Naive thymus-derived CD8-positive, alpha-beta T cell (primary cell): ENCODE data around the gene ZNF37A. TPM values are rescaled to one million over a fixed set of nuclear protein-coding genes. Genes with fewer than 3 reads are reported as not detected.
"Not testable (repeated sequence)": the region's sequence is repeated elsewhere in the genome, so short reads cannot be mapped to it uniquely, and the experiment has no call there.

Experiments
- ATAC-seq, 2 donors: fragments of 150-1000 bp; cut with Tn5 transposase in 1 of 2; sonication (Bioruptor Pico), chemical (Tn5 transposase) in 1 of 2; 1 replicate in 1 of 2; 2 replicates in 1 of 2; pipeline ENCODE4 v1.10.0; 2021; ENCODE audit warnings: mild to moderate bottlenecking in 2 of 2, moderate library complexity in 2 of 2
- POLR2A ChIA-PET: fragments of 350-600 bp; sonication (Branson Sonifier 250); formaldehyde crosslinking; loops from one replicate; lab custom pipeline; 2021; ENCODE audit warnings: antibody characterized with exemption; lab: Charles Lee
- DNase-seq, 10 donors: peaks; one replicate each; pipeline versions ENCODE4 v3.0.0 to v3.0.0-alpha.2; 2020 to 2022
- H3K27ac Mint-ChIP-seq, 10 donors: one replicate each; pipeline ENCODE4 v1.8.0; 2020 to 2022; ENCODE audit warnings: mild to moderate bottlenecking in 10 of 10, mixed read lengths in 10 of 10, moderate library complexity in 4 of 10, inconsistent platforms in 1 of 10
- H3K27me3 Mint-ChIP-seq, 5 donors: one replicate each; pipeline ENCODE4 v1.8.0; 2021 to 2022; ENCODE audit warnings: mixed read lengths in 5 of 5
- H3K36me3 Mint-ChIP-seq, 3 donors: one replicate each; pipeline ENCODE4 v1.8.0; 2020 to 2022; ENCODE audit warnings: mixed read lengths in 3 of 3, mild to moderate bottlenecking in 2 of 3, inconsistent platforms in 1 of 3
- H3K4me1 Mint-ChIP-seq, 4 donors: one replicate each; pipeline ENCODE4 v1.8.0; 2021 to 2022; ENCODE audit warnings: mixed read lengths in 4 of 4
- H3K4me3 Mint-ChIP-seq, 10 donors: one replicate each; pipeline ENCODE4 v1.8.0; 2020 to 2022; ENCODE audit warnings: mild to moderate bottlenecking in 10 of 10, mixed read lengths in 10 of 10, moderate library complexity in 6 of 10, inconsistent platforms in 1 of 10
- H3K9me3 Mint-ChIP-seq, 9 donors: one replicate each; pipeline ENCODE4 v1.8.0; 2020 to 2022; ENCODE audit warnings: mixed read lengths in 9 of 9, mild to moderate bottlenecking in 3 of 9, inconsistent platforms in 1 of 9, moderate library complexity in 1 of 9
- polyA plus RNA-seq, 3 donors: library from polyadenylated mRNA; unstranded; fragments of 300-500 nt; fragmentation: Illumina TruSeq; gene quantifications; one replicate each; pipeline ENCODE4 v1.2.3, GENCODE V29; 2021
- total RNA-seq, 8 experiments: library from RNA in 2 of 8; stranded (reverse) in 2 of 8; gene quantifications; one replicate each; pipeline ENCODE4 v1.2.3 and lab custom pipeline; 2021 to 2026

ZNF37A gene
- 10 to 100 TPM; 28.0 to 28.2 TPM for total RNA-seq
- polyA plus RNA-seq, result 1 to 10 TPM; 1.9 to 4.7 (median 4.6) TPM
- total RNA-seq (lab: John Stamatoyannopoulos, UW), result 34.8 to 123 (median 73.6) reads per million in 6 experiments

GRCh38 chr10:38094158-38094926, at the start of gene ZNF37A:
Gene ZNF37A (plus strand): TSS chr10:38094337. CDS start chr10:38096618, 2,281 bp downstream.
- Mint-ChIP-seq H3K9me3 (peaks cover 0 to 16% (median 5%) of the 10 kb centered on the region in 9 donors), H3K36me3 (peaks cover 27 to 46% (median 36%) of the 10 kb centered on the region in 3 donors), H3K27ac (peak within 1 kb of the TSS; percentile 84 to 97 (median 95)), H3K4me3 (peak within 1 kb of the TSS; percentile 82 to 97 (median 94)), H3K27me3 (no peaks in the 10 kb centered on the region), H3K4me1 (peaks cover 12 to 38% (median 29%) of the 10 kb centered on the region in 4 donors)
- ATAC-seq, result peak; percentile 96 to 97
- POLR2A ChIA-PET, result interaction anchor here (0.6 to 1.9 kb wide), 6 partner anchors 12 to 119 kb away, joined by 3 to 10 read pairs (median 6); partner anchors contain the start of genes ZNF25 and ZNF33A
- peak; percentile 67 to 94 (median 86) for DNase-seq

- Mint-ChIP-seq H3K9me3 (peaks cover 5 to 52% (median 27%) of the 10 kb centered on the region in 9 donors), H3K27ac (peak overlapping the region in 3 of 10 donors; percentile 33 to 43 (median 34)), H3K36me3 (peaks cover 49 to 86% (median 79%) of the 10 kb centered on the region in 3 donors), H3K27me3 (no peaks in the 10 kb centered on the region), H3K4me1 (peaks cover 12 to 31% (median 26%) of the 10 kb centered on the region in 4 donors), H3K4me3 (peak overlapping the region in 2 of 10 donors; percentile 22 to 29)
- POLR2A ChIA-PET, result no interaction called here
- ATAC-seq (no peak), DNase-seq (no peak)
Measured at GRCh38 chr10:38045129-38045528, 49.0 kb upstream of the ZNF37A start.

GRCh38 chr10:38047666-38048065, 46.5 kb upstream of the ZNF37A start:
- no peak overlapping the region for H3K4me3 Mint-ChIP-seq
- POLR2A ChIA-PET, result no interaction called here
- no peak for DNase-seq
- no peak for ATAC-seq
- peaks cover 50 to 85% (median 76%) of the 10 kb centered on the region in 3 donors for H3K36me3 Mint-ChIP-seq
- peaks cover 10 to 53% (median 31%) of the 10 kb centered on the region in 9 donors for H3K9me3 Mint-ChIP-seq
- peaks cover 11 to 25% (median 18%) of the 10 kb centered on the region in 4 donors for H3K4me1 Mint-ChIP-seq
- H3K27ac Mint-ChIP-seq, result peak overlapping the region in 2 of 10 donors; percentile 55 to 60
- no peaks in the 10 kb centered on the region for H3K27me3 Mint-ChIP-seq

- Mint-ChIP-seq H3K27me3 (no peaks in the 10 kb centered on the region), H3K27ac (no peak overlapping the region), H3K4me3 (no peak overlapping the region), H3K9me3 (peaks cover 21 to 78% (median 51%) of the 10 kb centered on the region in 9 donors), H3K36me3 (peaks cover 68 to 89% (median 78%) of the 10 kb centered on the region in 3 donors), H3K4me1 (peaks cover 2 to 8% (median 3%) of the 10 kb centered on the region in 4 donors)
- POLR2A ChIA-PET, result no interaction called here
- ATAC-seq, result no peak
- no peak for DNase-seq
Measured at GRCh38 chr10:38050212-38050611, 43.9 kb upstream of the ZNF37A start.

- peaks cover 29 to 90% (median 68%) of the 10 kb centered on the region in 9 donors for H3K9me3 Mint-ChIP-seq
- no peak for DNase-seq
- no peaks in the 10 kb centered on the region for H3K4me1 Mint-ChIP-seq
Measured at GRCh38 chr10:38054361-38054797, 39.8 kb upstream of the ZNF37A start.

GRCh38 chr10:38055274-38055894, 38.8 kb upstream of the ZNF37A start:
- H3K4me3 Mint-ChIP-seq, H3K27me3 Mint-ChIP-seq, H3K27ac Mint-ChIP-seq, DNase-seq, H3K4me1 Mint-ChIP-seq, POLR2A ChIA-PET, ATAC-seq: not testable (repeated sequence)
- H3K36me3 Mint-ChIP-seq, result peaks cover 78 to 91% (median 85%) of the 10 kb centered on the region in 3 donors
- H3K9me3 Mint-ChIP-seq, result peaks cover 33 to 90% (median 71%) of the 10 kb centered on the region in 9 donors

More at GRCh38 chr10:38054361-38054797, 39.8 kb upstream of the ZNF37A start:
- H3K4me3 Mint-ChIP-seq, result no peak overlapping the region
- no peak for ATAC-seq
- peak overlapping the region in 1 of 10 donors; percentile 16 for H3K27ac Mint-ChIP-seq
- POLR2A ChIA-PET, result no interaction called here
- H3K36me3 Mint-ChIP-seq, result peaks cover 79 to 91% (median 84%) of the 10 kb centered on the region in 3 donors
- H3K27me3 Mint-ChIP-seq, result no peaks in the 10 kb centered on the region

GRCh38 chr10:38069663-38070062, 24.5 kb upstream of the ZNF37A start:
- H3K4me1 Mint-ChIP-seq, ATAC-seq, H3K27ac Mint-ChIP-seq, H3K4me3 Mint-ChIP-seq, POLR2A ChIA-PET, H3K27me3 Mint-ChIP-seq, DNase-seq: not testable (repeated sequence)
- peaks cover 0 to 46% (median 15%) of the 10 kb centered on the region in 9 donors for H3K9me3 Mint-ChIP-seq
- H3K36me3 Mint-ChIP-seq, result peaks cover 1 to 15% (median 13%) of the 10 kb centered on the region in 3 donors

GRCh38 chr10:38070501-38070900, 23.6 kb upstream of the ZNF37A start:
- no peak for DNase-seq
- peaks cover 0 to 4% (median 1%) of the 10 kb centered on the region in 4 donors for H3K4me1 Mint-ChIP-seq
- ATAC-seq, result no peak
- no peak overlapping the region for H3K4me3 Mint-ChIP-seq
- peaks cover 0 to 21% (median 6%) of the 10 kb centered on the region in 3 donors for H3K36me3 Mint-ChIP-seq
- POLR2A ChIA-PET, result no interaction called here
- no peak overlapping the region for H3K27ac Mint-ChIP-seq
- H3K9me3 Mint-ChIP-seq, result peaks cover 0 to 46% (median 19%) of the 10 kb centered on the region in 9 donors
- H3K27me3 Mint-ChIP-seq, result peaks cover 0 to 4% (median 2%) of the 10 kb centered on the region in 5 donors

GRCh38 chr10:38072552-38072951, 21.6 kb upstream of the ZNF37A start:
- ATAC-seq (no peak), DNase-seq (no peak)
- POLR2A ChIA-PET, result no interaction called here
- H3K27ac Mint-ChIP-seq, result no peak overlapping the region
- peaks cover 0 to 4% (median 2%) of the 10 kb centered on the region in 5 donors for H3K27me3 Mint-ChIP-seq
- peaks cover 7 to 53% (median 24%) of the 10 kb centered on the region in 9 donors for H3K9me3 Mint-ChIP-seq
- H3K4me1 Mint-ChIP-seq, result peaks cover 0 to 4% (median 1%) of the 10 kb centered on the region in 4 donors
- H3K4me3 Mint-ChIP-seq, result no peak overlapping the region
- peaks cover 0 to 40% (median 15%) of the 10 kb centered on the region in 3 donors for H3K36me3 Mint-ChIP-seq

GRCh38 chr10:38076687-38077086, 17.4 kb upstream of the ZNF37A start:
- H3K36me3 Mint-ChIP-seq, result peaks cover 0 to 45% (median 19%) of the 10 kb centered on the region in 3 donors
- POLR2A ChIA-PET, result no interaction called here
- H3K4me3 Mint-ChIP-seq, result no peak overlapping the region
- peaks cover 7 to 58% (median 32%) of the 10 kb centered on the region in 9 donors for H3K9me3 Mint-ChIP-seq
- ATAC-seq, result no peak
- no peak overlapping the region for H3K27ac Mint-ChIP-seq
- peaks cover 0 to 12% (median 7%) of the 10 kb centered on the region in 5 donors for H3K27me3 Mint-ChIP-seq
- no peak for DNase-seq
- no peaks in the 10 kb centered on the region for H3K4me1 Mint-ChIP-seq

GRCh38 chr10:38093318-38093717, 819 bp upstream of the ZNF37A start:
- Mint-ChIP-seq H3K4me3 (peak overlapping the region; percentile 82 to 97 (median 94)), H3K27ac (peak overlapping the region; percentile 29 to 97 (median 95)), H3K4me1 (peaks cover 12 to 38% (median 29%) of the 10 kb centered on the region in 4 donors), H3K36me3 (peaks cover 17 to 36% (median 26%) of the 10 kb centered on the region in 3 donors)
- ATAC-seq, DNase-seq, H3K9me3 Mint-ChIP-seq, H3K27me3 Mint-ChIP-seq: not testable (repeated sequence)
- POLR2A ChIA-PET, result interaction anchor here (1.0 to 1.9 kb wide), 4 partner anchors 13 to 118 kb away, joined by 3 to 10 read pairs (median 7); partner anchors contain the start of genes ZNF25 and ZNF33A

GRCh38 chr10:38093816-38094157, 350 bp upstream of the ZNF37A start:
- Mint-ChIP-seq H3K27ac (peak overlapping the region; percentile 84 to 97 (median 95)), H3K36me3 (peaks cover 22 to 41% (median 31%) of the 10 kb centered on the region in 3 donors), H3K4me1 (peaks cover 12 to 38% (median 29%) of the 10 kb centered on the region in 4 donors), H3K27me3 (no peaks in the 10 kb centered on the region), H3K9me3 (peaks cover 0 to 10% (median 1%) of the 10 kb centered on the region in 9 donors), H3K4me3 (peak overlapping the region; percentile 82 to 97 (median 94))
- ATAC-seq, result peak in 1 of 2 donors; percentile 16
- POLR2A ChIA-PET, result interaction anchor here (0.6 to 1.9 kb wide), 5 partner anchors 13 to 118 kb away, joined by 3 to 10 read pairs (median 5); partner anchors contain the start of genes ZNF25 and ZNF33A
- no peak for DNase-seq
